NOMO-1 treated with dmso at 0.1 percent for 144 hours (cell line): Measurements from ENCODE around the gene TBC1D3.
"Not testable (repeated sequence)": the region's sequence is repeated elsewhere in the genome, so short reads cannot be mapped to it uniquely, and the experiment has no call there.

Experiments
- DNase-seq: peaks from one replicate; lab custom pipeline; 2025; ENCODE audit not compliant: unreplicated experiment; lab: John Stamatoyannopoulos, UW

The TBC1D3 gene

GRCh38 chr17:38192455-38192854 is at the start of gene TBC1D3:
Gene TBC1D3 (minus strand): TSS chr17:38192555. CDS start chr17:38191029, 1,526 bp downstream.
- DNase-seq, result not testable (repeated sequence)

DNA sequence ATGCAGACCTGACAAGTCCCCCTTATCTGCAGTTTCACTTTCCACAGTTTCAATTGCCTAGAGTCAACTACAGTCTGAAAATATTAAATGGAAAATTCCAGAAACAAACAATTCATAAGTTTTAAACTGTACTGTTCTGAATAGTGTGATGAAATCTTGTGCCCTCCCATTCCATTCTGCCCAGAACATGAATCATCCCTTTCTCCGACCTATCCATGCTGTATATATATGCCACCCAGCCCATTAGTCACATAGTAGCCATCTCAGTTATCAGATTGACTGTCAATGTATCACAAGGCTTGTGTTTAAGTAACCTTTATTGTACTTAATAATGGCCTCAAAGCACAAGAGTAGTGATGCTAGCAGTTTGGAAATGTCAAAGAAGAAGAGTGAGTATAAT is 40.4 kb upstream of the TBC1D3 start:
- not testable (repeated sequence) for DNase-seq

- DNase-seq, result not testable (repeated sequence)
Measured at GRCh38 chr17:38225844-38226495, 33.6 kb upstream of the TBC1D3 start.

GRCh38 chr17:38220867-38221266 is 28.5 kb upstream of the TBC1D3 start:
- not testable (repeated sequence) for DNase-seq

GRCh38 chr17:38200271-38200670 is 7.9 kb upstream of the TBC1D3 start:
- DNase-seq, result not testable (repeated sequence)

DNA sequence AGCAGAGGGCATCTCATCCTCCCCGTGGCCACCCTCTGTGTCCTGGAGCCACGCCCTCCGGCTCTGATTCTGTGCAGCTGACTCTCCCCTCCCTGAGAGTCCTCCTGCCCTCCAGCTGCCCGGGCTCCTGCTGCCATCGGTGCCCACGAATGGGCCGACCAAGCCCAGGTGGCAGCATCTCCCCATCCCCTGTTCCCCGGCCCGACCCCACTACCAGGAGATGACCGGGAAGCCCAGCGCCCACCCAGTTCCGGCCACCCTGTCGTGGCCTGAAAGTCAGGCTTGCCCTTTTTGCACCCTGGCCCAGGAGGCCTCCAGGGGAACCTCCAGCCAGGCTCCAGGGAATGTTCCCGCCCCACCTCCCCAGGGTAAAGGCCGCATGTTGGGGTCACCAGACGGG is 57.5 kb downstream of the TBC1D3 start:
- DNase-seq, result not testable (repeated sequence)
